Activated CD8-positive, alpha-beta T cell treated with anti-CD3 and anti-CD28 coated beads for 36 hours (primary cell): ENCODE measurements around the gene LVRN. TPM values are rescaled to one million over a fixed set of nuclear protein-coding genes. Genes with fewer than 3 reads are reported as not detected.

ENCODE experiments used
- ATAC-seq: fragments of 200-7000 bp; cut with Tn5 transposase; one replicate; pipeline ENCODE4 v1.10.0; 2021; ENCODE audit warnings: mild to moderate bottlenecking, moderate library complexity
- CTCF ChIA-PET: fragments of 350-600 bp; sonication (Branson Sonifier 250); formaldehyde crosslinking; loops from one replicate; lab custom pipeline; 2021; ENCODE audit warnings: antibody characterized with exemption; lab: Charles Lee
- POLR2A ChIA-PET: fragments of 350-600 bp; sonication (Branson Sonifier 250); formaldehyde crosslinking; loops from one replicate; lab custom pipeline; 2021; ENCODE audit warnings: antibody characterized with exemption; lab: Charles Lee
- DNase-seq: peaks from one replicate; pipeline ENCODE4 v3.0.0-alpha.2; 2020
- H3K27ac Mint-ChIP-seq: one replicate; pipeline ENCODE4 v1.8.0; 2021; ENCODE audit warnings: mild to moderate bottlenecking, mixed read lengths
- H3K27me3 Mint-ChIP-seq: one replicate; pipeline ENCODE4 v1.8.0; 2021; ENCODE audit warnings: mixed read lengths
- H3K36me3 Mint-ChIP-seq: one replicate; pipeline ENCODE4 v1.8.0; 2021; ENCODE audit warnings: low read depth, mixed read lengths
- H3K4me1 Mint-ChIP-seq: one replicate; pipeline ENCODE4 v1.8.0; 2021; ENCODE audit warnings: low read depth, mixed read lengths
- H3K4me3 Mint-ChIP-seq: one replicate; pipeline ENCODE4 v1.8.0; 2021; ENCODE audit warnings: mild to moderate bottlenecking, moderate library complexity, mixed read lengths
- H3K9me3 Mint-ChIP-seq: one replicate; pipeline ENCODE4 v1.8.0; 2021; ENCODE audit warnings: mixed read lengths
- intact Hi-C: fragments of 100-400 bp; cut with micrococcal nuclease; formaldehyde crosslinking; loops from one replicate; pipeline ENCODE4 v1.10.0; 2022
- total RNA-seq, 2 experiments: library from RNA; stranded (reverse); gene quantifications; one replicate each; pipeline ENCODE4 v1.2.3, GENCODE V29; 2021
- TF ChIP-seq, protein P1 (sequence below): fragments of 200-600 bp; IDR thresholded peaks from one replicate; pipeline ENCODE4 v1.8.0; 2022; ENCODE audit warnings: antibody characterized with exemption, mild to moderate bottlenecking

The LVRN gene
- total RNA-seq, 2 experiments from 2014 or later: 0.27 to 0.29 TPM

DNA sequence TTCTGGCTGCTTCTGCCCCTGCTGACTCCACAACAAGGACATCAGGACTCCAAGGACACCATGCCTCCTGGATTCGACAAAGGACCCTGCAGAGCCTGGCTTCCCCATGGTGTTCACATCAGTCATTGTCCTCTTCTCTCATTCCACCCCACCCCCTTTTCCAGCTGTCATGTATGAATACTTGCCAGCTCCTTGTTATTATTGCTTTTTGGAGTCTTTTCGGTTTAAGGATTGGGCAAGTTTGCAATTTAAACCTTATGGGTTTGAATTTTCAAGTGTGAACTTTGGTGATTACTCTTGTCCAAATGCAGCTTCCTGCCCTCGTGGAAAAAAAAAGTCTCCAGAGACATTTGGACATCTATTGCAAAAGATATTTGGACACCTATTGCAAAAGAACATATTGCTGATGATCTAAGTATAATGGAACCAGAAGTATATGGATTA, 14.2 kb upstream of the LVRN start:
- ATAC-seq (no peak), DNase-seq (no peak)
- CTCF ChIA-PET: interaction anchor here (1.2 kb wide), 1 partner anchor 120 kb away, joined by 3 read pairs; no protein-coding TSS in a partner anchor
- H3K4me1 Mint-ChIP-seq: no peaks in the 10 kb centered on the region
- peaks cover 8% of the 10 kb centered on the region for H3K27me3 Mint-ChIP-seq
- TF ChIP-seq, protein P1, sequence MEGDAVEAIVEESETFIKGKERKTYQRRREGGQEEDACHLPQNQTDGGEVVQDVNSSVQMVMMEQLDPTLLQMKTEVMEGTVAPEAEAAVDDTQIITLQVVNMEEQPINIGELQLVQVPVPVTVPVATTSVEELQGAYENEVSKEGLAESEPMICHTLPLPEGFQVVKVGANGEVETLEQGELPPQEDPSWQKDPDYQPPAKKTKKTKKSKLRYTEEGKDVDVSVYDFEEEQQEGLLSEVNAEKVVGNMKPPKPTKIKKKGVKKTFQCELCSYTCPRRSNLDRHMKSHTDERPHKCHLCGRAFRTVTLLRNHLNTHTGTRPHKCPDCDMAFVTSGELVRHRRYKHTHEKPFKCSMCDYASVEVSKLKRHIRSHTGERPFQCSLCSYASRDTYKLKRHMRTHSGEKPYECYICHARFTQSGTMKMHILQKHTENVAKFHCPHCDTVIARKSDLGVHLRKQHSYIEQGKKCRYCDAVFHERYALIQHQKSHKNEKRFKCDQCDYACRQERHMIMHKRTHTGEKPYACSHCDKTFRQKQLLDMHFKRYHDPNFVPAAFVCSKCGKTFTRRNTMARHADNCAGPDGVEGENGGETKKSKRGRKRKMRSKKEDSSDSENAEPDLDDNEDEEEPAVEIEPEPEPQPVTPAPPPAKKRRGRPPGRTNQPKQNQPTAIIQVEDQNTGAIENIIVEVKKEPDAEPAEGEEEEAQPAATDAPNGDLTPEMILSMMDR: no peak
- H3K27ac Mint-ChIP-seq: no peak overlapping the region
- H3K9me3 Mint-ChIP-seq: no peaks in the 10 kb centered on the region
- POLR2A ChIA-PET: no interaction called here
- no peaks in the 10 kb centered on the region for H3K36me3 Mint-ChIP-seq
- no peak overlapping the region for H3K4me3 Mint-ChIP-seq
- intact Hi-C loops: no loop called here

DNA sequence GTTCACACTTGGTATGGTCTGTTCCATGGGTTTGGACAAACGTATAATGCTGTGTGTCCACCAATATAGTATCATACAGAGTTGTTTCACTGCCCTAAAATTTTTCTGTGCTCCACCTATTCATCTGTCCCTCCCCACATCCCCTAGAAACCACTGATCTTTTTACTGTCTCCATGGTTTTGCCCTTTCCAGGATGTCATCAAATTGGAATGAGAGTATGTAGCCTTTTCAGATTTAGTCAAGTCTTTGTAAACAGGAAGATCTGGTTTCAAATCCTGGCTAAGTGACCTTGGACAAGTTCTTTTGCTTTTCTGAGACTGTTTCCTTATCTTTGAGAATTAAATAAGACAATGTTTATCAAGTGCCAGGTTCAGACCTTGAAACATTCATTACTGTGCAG, 13.2 kb upstream of the LVRN start:
- H3K36me3 Mint-ChIP-seq: no peaks in the 10 kb centered on the region
- TF ChIP-seq, protein P1: no peak
- H3K4me3 Mint-ChIP-seq: no peak overlapping the region
- H3K9me3 Mint-ChIP-seq: no peaks in the 10 kb centered on the region
- POLR2A ChIA-PET: no interaction called here
- CTCF ChIA-PET: no interaction called here
- DNase-seq (no peak), ATAC-seq (no peak)
- H3K4me1 Mint-ChIP-seq: no peaks in the 10 kb centered on the region
- H3K27me3 Mint-ChIP-seq: peaks cover 15% of the 10 kb centered on the region
- no peak overlapping the region for H3K27ac Mint-ChIP-seq
- intact Hi-C loops: no loop called here

DNA sequence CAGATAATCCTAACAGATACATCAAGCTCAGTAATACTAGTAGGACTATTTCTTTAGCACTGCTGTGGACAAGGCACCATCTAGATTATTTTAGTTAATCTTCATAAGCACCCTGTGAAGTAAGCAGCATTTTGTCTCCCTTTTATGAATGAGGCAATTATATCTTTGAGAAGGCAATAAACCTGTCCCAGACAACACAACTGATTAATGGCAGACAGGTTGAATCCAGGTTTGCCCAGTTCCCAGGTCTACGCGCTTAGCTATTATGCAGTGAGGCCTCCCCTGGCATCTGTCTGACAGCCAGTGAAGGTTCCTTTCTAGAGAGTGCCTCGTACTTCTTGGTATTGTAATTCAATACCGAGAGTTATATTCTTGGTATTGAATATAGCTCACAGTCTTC, 9.7 kb upstream of the LVRN start:
- ChIA-PET POLR2A (no interaction called here), CTCF (interaction anchor here (1.0 kb wide), 1 partner anchor 16 kb away, joined by 3 read pairs; no protein-coding TSS in a partner anchor)
- Mint-ChIP-seq H3K27ac (no peak overlapping the region), H3K4me3 (no peak overlapping the region), H3K9me3 (no peaks in the 10 kb centered on the region), H3K36me3 (no peaks in the 10 kb centered on the region), H3K27me3 (peaks cover 15% of the 10 kb centered on the region), H3K4me1 (no peaks in the 10 kb centered on the region)
- TF ChIP-seq, protein P1: no peak
- ATAC-seq: no peak
- DNase-seq: no peak
- intact Hi-C loops: no loop called here

DNA sequence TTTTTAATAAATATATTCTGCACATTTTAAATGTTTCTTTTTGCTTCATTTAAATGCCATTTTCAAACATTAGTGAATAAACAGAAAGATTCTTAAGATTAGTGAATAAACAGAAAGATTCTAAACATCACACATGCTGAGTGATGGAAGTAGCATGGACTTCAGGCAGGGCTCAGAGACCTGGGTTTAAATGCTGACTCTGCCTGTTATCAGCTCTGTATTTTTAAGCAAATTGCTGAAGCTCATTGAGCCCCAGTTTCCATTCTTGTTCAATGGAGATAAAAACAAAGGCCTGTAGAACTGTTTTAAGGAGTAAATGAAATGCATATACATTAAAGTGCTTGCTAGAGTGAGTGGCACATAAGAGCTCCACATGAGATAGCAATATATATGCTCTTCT, 8.1 kb upstream of the LVRN start:
- Mint-ChIP-seq H3K4me1 (no peaks in the 10 kb centered on the region), H3K36me3 (no peaks in the 10 kb centered on the region), H3K27ac (no peak overlapping the region), H3K9me3 (no peaks in the 10 kb centered on the region), H3K27me3 (peaks cover 21% of the 10 kb centered on the region), H3K4me3 (no peak overlapping the region)
- ChIA-PET POLR2A (no interaction called here), CTCF (no interaction called here)
- TF ChIP-seq, protein P1: no peak
- ATAC-seq (no peak), DNase-seq (no peak)
- intact Hi-C loops: no loop called here

DNA sequence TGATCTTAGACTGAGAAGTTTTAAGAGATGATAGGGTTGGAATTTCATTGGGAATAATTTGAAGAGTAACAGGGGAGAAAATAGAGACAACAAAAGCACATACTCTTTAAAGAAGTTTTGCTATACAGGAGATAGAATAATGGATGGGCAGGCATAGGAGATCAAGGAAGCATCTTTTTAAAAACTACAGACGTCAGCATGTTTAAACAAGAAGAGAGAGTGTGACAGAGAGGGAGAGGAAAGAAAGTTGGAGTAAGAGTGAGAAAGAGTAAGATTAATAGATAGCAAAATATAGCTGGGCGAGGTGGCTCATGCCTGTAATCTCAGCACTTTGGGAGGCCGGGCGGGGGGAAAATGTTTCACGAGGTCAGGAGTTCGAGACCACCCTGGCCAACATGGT, 5.3 kb upstream of the LVRN start:
- TF ChIP-seq, protein P1: no peak
- ATAC-seq (no peak), DNase-seq (no peak)
- Mint-ChIP-seq H3K4me3 (no peak overlapping the region), H3K36me3 (no peaks in the 10 kb centered on the region), H3K9me3 (no peaks in the 10 kb centered on the region), H3K4me1 (peaks cover 5% of the 10 kb centered on the region), H3K27me3 (peaks cover 32% of the 10 kb centered on the region), H3K27ac (no peak overlapping the region)
- intact Hi-C loops: no loop called here
- POLR2A ChIA-PET: no interaction called here
- CTCF ChIA-PET: no interaction called here
